GM15510 (cell line): ENCODE measurements around the gene GLIPR2.

ENCODE experiments used
- POLR2A ChIP-seq: IDR thresholded peaks from 3 replicates; pipeline ENCODE4 v1.6.1; 2011; ENCODE audit warnings: borderline replicate concordance; ENCODE audit not compliant: insufficient read length; ENCODE audit errors: extremely low read depth

The GLIPR2 gene, protein sequence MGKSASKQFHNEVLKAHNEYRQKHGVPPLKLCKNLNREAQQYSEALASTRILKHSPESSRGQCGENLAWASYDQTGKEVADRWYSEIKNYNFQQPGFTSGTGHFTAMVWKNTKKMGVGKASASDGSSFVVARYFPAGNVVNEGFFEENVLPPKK

DNA sequence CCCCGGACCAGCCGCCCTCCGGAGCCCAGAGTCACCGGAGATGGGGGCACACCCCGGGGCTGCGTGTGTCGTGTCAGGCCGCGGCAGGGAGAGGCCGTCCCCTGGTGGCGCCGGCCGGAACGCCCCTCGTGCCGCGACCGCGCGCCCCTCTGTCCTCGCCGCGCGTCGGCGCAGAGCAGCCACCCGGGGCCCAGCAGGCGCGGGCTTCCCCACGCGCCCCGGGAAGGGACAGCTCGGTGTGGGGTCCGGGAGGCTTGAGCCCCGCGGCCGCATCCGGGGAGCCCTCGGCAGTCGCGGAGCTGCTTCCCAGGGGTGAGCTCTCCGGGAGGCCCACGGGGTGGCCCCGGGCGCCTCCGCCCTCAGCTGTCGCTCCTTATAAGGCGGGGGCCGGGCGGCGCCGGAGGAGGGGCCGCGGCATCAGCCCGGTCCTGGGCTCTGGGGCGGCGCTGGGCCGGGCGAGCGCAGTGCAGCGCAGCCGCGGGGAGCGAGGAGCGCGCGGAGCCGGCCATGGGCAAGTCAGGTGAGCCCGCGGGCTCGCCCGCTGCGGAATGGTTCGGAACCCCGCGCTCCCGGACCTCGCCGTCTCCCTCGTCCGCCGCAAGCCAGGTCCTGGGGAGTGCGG lies at the start of gene GLIPR2:
Gene GLIPR2 (plus strand): TSS at position 462 of the 622 bp plus-strand sequence. CDS start 46 bp downstream, at position 508.
- TF ChIP-seq POLR2A = peak; percentile 60

DNA sequence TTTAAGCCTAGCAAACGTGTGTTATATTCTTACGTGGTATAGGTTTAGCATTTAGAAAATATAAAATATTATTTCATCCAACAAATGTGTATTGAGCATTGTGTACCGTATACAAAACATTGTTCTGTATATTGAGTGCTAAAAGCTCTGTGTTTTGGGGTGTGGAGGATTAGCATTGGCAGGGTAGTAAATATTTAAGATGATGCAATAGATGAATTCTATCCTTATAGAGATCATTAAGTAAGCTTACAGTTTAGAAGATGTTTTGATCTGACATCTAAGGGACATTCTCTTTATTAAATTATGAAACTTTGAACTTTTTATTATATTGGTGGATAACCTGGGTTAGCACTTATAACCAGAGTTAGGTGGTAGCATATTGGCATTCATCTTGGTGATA lies 48.5 kb upstream of the GLIPR2 start:
- no peak for TF ChIP-seq POLR2A

DNA sequence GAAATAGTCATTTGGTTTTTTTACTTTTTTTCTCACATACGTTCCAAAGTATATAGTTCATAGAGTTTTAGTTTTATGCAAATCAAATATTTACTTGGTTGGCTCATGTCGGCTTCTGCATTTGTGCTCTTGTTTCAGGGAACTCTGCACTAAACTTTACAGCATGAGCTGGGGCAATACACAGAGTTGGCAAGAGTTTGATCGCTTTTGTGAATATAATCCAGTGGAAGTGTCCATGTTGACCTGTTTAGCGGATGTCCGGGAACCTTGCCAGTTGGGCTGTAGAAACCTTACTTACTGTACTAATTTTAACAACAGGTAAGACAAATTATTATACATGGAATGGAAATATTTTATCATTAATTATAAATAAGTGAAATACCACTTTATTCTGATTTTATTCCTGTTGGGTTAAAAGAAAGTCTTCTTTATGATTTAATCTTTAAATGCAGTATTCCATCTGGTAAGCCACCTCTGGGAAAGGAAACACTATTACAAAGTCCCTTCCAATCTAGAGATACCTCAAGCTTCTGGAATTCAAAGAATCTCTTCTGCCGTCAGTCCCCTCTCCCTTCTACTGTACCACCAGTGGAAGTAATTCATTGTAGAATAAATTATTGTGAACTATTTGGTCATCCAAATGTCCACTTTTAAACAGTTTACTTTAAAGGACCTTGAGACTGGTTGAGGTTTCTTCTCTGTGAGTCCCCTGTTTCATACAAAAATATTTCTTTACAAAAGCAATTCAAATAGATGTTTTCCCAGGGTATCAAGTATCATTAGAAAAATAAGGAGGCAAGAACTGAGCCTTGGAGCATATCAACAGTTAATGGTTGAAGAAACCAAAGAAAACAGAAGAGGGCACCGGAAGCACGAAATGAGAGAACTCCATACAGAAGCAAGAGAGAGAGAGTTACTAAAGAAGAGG lies 45.2 kb upstream of the GLIPR2 start:
- TF ChIP-seq POLR2A = no peak

DNA sequence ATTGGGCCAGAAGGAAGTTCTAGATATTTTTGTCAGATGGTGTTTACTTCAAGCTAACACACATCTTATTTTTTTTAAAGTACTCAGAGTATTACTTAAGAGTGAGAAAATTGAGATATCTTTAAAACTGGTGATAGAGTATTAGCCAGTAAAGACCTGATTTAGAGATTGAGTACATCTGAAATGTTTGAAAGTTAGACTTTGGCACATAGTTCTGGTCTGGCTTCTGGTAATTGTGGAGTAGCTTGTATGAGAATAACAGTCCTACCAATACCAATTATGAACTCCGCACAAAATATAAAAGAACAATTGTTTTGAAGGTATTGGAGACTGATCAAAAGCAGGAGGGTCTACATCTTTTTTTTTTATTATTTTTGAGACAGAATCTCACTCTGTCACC lies 44.5 kb upstream of the GLIPR2 start:
- no peak for TF ChIP-seq POLR2A

DNA sequence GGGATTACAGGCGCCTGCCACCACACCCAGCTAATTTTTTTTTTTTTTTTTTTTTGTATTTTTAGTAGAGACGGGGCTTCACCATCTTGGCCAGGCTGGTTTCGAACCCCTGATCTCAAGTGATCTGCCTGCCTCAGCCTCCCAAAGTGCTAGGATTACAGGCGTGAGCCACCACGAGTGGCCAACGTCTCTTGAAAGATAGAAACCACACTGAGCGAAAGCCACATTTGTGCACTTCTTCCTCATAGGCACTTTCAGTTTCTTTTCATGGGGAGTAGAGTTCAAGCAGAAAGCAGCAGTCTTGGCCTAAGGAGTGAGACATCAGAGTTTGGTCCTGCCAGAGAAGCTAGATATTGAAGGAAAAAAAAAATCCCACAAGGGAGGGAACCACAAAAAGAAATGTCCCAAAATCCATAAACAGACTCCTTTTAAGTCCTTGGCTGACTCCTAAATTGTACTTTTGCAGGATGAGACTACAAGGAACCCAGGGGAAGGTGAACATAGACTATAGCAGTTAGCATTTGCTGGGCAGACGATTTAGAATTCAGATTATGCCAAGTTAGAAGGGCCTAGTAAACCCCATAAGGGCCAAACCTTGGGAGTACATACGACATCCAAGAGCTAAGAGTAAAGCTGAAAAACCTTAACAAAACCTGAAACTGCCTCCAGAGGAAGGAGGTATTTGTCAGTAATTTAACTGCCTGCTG lies 43.9 kb upstream of the GLIPR2 start:
- TF ChIP-seq POLR2A = no peak

DNA sequence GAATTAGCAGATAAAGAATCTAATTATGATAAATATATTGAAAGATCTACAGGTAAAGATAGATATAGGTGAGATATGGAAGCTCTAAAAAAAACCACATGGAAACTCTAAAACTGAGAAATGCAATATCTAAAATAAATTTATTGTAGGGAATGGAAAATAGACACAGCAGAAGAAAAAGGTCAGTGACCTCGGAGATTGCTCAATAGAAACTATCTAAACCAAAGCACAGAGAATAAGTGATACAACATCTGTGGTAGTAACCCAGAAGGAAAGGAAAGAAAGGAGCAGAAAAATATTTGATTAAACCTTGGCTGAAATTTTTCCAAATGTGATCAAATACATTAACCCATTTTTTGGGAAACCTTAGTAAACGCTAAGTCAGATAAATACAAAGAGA lies 43.1 kb upstream of the GLIPR2 start:
- no peak for TF ChIP-seq POLR2A

DNA sequence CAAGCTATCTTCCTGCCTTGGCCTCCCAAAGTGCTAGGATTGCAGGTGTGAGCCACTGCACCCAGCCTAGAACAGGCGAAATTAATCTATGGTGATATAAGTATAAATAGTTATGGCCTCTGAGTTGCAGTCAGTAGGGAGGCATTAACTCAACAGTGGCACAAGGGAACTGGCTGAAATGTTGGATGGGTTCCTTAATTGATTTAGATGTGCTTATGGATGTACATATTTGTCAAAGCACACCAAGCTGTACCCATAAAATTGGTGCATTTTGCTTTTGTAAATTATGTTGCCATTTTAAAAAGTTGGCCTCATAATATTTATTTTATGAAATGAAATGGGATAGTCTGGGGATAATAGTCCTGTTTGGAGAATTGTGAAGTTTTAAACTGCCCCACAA lies 36.8 kb upstream of the GLIPR2 start:
- no peak for TF ChIP-seq POLR2A

DNA sequence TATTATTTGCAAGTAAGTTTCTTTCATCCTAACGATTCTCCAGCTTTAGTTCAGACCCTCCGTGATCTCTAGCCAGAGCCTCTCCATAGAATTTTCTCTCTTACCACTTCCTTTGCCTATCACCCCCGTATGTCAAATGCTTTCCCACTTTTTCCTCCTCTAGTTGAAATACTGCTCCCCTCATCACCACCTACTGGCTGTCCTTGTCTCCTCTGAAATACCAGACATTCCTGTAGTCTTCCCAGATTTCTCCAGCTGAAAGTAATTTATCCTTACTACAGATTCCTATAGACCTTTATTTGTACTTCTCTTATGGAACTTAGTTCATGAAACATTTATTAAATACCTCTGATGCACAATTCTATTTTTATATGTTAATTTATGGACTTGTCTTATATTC lies 36.0 kb upstream of the GLIPR2 start:
- no peak for TF ChIP-seq POLR2A

DNA sequence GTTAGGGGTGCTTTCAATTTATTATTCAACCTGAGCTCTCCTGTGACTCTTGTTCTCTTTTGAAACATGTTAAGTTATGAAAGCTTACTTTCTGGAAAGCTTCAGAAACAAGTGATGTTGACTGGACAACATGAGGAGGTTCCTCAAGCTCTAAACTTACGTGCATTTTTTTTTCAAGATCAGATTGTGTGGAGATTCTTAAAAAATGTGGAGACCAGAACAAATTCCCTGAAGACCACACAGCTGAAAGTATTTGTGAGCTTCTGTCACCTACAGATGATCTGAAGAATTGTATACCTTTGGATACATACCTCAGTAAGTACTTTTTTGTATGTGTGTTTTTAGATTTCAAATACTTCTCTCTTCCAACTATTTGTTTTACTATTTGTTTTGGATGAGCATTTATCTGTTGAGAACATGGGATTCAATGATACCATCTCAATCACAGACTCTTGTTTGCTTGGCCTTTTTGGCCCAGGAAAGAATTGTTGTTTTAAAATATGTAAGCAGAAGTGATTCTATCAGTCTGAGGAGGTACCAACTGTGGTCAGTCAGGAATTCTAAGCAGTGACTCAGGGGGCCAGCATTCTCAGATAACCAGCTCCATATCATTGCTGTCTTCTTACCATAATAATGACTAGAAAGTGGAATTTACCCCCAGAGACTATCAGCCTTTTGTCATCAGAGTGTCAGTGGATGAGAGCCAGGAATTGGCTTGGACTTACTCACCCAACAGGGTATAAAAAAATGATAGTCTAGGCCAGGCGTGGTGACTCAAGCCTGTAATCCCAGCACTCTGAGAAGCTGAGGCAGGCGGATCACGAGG lies 34.4 kb upstream of the GLIPR2 start:
- TF ChIP-seq POLR2A = no peak

DNA sequence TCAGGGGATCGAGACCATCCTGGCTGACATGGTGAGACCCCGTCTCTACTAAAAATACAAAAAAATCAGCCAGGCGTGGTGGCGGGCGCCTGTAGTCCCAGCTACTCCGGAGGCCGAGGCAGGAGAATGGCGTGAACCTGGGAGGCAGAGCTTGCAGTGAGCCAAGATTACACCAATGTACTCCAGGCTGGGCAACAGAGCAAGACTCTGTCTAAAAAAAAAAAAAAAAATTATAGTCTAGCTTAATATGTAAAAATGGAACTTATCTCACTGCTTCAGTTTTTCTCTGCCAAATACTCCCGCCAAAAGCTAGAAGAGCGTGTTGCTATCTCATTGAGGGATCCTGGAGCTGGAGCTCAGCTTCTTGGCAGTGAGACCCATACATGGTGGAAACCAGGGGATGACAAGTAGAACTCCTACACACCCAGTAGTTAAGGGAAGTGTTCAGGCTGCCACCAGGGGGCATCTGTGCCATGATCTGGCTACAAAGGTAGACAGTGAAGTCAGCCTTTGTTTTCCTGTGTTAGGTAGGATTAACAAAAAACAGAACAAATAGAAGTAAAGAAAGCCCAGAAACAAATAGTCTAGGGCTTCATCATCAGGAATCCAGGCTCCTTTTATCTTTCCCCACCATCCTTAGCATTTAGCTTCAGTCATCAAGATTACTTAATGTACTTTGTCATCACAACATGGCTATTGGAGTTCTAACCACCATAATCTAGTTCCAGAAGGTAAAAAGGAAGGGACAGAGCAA lies 33.6 kb upstream of the GLIPR2 start:
- no peak for TF ChIP-seq POLR2A

DNA sequence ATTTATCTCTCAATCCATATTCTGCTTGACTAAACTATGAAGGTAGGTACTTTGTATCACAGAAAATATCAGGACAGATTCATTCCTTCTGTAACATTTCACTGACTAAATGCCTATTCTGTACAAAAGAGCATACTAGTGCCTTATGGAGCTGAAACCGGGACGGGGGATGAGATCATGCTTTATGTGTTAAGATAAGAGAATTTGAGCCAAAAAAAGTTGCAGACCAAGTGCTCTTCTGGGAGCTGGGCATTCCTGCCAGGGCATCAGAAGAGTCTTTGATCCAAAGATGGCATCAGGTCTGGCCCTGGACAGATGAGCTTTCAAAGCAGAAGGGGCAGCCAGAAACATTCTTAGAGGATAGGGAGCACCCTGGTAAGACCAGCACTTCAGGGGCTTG lies 27.5 kb upstream of the GLIPR2 start:
- no peak for TF ChIP-seq POLR2A

DNA sequence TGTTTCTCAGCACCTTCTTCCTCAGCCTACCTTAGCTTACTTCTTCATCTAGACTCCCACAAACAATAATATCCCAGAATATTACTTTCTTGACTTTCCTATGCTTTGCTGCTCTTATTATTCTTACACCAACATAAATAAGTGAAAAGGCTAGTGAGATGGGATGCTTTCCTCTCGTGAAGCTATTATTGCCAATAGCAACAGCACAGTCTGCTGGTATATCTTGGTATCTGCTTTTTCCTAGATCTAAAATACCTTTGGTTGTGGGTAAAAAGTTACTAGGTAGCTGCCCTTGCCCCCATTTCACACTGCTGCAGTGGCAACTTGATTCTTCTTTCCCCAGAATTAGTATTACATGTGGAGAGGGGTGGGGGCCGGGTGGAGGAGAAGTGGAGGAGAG lies 26.1 kb upstream of the GLIPR2 start:
- no peak for TF ChIP-seq POLR2A

DNA sequence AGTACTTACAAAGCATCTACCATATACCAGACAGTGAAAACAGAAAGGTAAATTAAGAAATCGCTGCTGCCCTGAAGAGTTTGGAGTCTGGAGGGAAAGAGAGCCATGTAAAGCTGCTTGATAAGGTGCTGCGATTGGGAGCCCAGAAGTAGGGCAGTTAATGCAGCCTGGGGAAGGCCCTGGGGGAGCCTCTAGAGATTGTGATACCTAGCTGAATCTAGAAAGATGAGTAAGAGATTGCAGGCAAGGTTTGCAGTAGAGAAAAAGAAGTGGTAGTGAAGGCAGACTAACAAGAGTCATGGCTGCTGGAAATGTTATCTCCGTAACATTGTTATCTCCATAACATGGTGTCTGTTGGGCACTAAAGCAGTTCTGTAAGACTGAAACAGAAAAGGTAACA lies 24.0 kb upstream of the GLIPR2 start:
- TF ChIP-seq POLR2A = no peak
